NCI-H128 (cell line): Measurements from ENCODE around the gene DNASE2B.

Source experiments
- DNase-seq: peaks from one replicate; lab custom pipeline; 2025; ENCODE audit not compliant: unreplicated experiment; lab: John Stamatoyannopoulos, UW

The DNASE2B gene

DNA sequence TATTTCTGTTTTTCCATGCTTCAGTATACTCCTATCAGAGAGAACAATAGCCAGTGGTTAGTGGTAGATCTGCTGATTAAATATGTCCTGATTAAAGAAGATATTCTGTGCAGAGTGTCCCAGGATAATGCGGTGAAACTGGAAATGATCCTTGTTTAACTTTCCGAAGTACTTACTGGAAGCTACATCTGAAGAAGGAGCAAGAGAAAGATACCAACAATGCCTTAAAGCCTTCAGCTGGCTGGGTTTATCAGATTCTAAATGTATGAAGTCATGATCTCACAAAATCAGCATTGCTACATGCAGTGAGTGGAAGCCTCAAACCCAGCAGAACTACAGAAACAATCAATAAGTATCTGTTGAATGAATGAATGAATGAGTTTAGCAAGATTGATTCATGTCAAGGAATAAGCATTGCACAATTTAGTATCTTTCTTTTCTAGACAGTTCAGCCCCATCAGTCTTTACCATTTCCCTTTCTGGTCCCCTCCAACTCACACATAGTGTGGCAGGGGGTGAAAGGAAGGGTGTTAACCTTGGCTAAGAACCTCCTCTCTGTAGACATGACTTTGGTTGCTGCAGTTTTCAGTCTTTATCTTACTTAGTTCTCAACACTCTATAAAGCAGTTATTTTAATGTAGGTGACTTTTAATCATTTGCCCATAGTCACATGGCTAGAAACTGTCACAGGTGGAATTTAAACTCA is 24.7 kb upstream of the DNASE2B start:
- DNase-seq: no peak

- no peak for DNase-seq
Observed at GRCh38 chr1:84374991-84375696, 23.1 kb upstream of the DNASE2B start.

DNA sequence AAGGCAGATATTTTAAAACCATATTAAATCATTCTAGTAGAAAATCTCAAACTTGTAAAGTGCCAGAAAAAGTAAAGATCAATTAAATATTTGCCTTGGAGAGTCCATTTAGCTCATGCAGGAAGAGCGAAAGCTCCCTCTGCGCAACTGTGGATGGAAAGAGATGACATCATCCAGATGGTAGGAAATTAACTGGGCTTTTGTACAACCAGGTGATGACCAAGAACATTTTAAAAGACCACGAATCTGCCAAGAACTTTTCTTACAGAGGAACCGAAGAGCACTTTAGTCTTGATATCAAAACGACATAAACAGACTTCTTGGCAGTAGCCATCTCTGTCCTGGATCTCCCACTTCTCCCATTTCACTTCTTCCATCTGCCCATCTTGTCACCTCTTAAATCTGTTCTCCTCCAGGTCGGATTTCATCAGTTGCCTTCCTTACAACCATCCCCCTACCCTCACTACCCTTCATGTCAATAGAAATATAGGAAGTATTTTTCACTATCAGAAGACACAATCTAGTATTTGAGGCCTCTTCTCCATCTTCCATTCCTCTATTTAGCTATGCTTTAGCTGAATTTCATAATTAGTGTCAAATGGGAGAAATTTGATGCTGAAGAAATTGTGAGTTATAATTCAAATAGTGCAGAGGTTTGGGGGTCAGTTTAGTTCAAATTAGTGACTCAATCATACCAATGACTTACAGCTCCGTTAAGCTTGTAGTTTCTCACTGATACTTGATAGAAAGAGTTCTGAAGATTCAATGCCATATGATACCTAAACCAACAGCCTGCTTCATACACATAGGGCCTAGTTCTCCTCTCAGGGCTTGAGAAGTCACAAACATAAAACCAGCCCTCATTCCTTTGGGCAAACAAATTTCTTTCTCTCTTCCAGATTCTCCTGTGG is 22.0 kb upstream of the DNASE2B start:
- no peak for DNase-seq

DNA sequence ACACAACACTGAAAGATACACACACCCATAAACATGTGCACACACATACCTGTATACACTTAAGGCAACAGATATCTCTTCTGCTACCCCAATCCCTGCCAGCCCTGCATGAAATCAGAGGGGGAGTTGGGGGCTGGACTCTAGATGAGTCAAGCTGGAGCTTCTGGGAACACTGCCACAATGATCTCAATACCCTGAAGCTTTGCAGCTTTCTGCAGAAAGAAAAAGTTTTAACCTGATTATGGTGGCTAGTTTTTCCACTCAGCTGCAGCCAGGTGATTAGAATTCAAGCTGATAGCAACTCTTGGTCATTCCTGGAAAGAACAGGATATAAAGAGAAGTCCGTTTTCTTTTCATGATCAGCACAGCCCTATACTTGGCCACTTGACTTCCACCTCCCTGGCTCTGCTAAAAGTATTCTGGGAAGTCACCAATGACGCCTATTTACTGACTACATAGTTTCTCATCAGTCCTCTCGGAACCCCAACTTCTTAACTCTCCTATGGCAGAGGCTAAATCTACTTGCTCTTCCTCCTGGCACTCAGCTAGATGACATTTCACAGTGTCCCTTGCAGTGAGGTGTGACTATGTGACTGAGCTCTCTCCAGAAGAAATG is 20.7 kb upstream of the DNASE2B start:
- no peak for DNase-seq

DNA sequence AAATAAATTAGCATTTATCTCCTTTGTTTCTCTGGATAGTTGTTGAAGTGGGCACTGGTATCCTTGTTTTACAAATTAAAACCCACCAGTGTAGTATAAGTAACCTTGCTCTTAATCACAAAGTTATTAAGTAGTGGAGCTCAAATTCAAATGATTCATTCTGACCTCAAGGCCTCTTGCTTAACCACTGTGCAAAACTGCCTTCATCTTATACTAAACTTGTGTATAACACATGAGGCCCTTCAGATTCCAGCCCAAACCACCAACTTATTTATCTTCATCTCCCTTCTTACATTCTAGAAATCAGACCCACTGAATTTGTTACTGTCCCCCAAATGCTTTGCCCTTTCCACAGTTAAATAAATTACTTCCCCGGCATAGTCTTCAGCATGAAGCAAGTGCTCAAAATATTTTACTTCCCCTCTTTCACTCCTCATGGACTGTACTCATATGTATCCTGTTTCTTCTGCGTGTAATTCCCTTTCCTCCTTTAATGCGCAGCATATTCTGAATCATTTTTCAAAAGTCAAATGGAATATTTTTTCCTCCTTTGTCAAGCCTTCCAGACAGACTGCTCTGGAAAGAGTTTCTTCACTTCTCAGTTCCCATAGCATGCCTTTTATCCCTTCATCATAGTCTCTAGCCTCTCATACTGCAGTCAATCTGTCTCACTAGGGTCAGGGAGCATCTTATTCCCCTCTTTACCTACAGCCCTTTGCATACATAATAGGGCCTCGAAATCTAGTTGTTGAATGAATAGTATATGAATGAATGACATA is 19.0 kb upstream of the DNASE2B start:
- DNase-seq: no peak

- DNase-seq: no peak
Observed at GRCh38 chr1:84379917-84380180, 18.4 kb upstream of the DNASE2B start.

GRCh38 chr1:84382127-84382526 is 16.2 kb upstream of the DNASE2B start:
- no peak for DNase-seq

GRCh38 chr1:84385347-84385746 is 12.9 kb upstream of the DNASE2B start:
- DNase-seq: no peak

GRCh38 chr1:84386716-84387479 is 11.4 kb upstream of the DNASE2B start:
- DNase-seq: no peak

GRCh38 chr1:84387480-84388163 is 10.7 kb upstream of the DNASE2B start:
- no peak for DNase-seq

DNA sequence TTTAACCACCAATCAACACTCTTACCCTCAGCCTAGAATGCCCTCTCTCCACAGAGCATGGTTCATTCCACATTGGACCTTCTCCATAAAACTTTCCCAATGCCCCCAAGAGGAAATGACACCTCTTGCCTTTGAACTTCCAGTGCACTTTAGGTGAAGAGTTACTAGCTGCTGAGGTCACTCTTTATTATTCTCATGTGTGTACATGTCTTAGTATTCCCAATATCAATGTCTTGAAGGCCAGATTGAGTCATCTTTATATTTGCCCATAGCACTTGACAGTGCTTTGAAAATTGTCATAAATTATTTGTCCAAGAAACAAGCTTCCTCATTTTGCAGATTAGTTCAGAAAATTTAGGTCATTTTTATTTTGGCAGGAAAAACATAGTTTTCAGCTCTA is 8.1 kb upstream of the DNASE2B start:
- DNase-seq: no peak

GRCh38 chr1:84401156-84401555 is 2.9 kb downstream of the DNASE2B start:
- no peak for DNase-seq

- no peak for DNase-seq
Observed at GRCh38 chr1:84402060-84402459, 3.8 kb downstream of the DNASE2B start.

- DNase-seq: no peak
Observed at GRCh38 chr1:84402501-84402900, 4.2 kb downstream of the DNASE2B start.

DNA sequence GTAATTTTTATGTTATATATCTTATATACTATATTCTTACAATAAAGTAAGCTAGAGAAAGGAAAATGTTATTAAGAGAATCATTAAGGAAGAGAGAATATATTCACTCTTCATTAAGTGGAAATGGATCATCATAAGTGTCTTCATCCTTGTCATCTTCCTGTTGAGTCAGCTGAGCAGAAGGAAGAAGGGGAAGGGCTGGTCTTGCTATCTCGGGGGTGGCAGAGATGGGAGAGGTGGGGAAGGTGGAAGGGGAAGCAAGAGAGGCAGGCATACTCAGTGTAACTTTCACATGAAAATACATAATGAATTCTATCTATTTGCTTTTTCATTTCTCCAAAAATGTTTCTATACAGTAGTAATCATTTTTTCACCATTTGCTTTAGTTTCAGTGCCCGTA is 5.1 kb downstream of the DNASE2B start:
- DNase-seq: no peak

DNA sequence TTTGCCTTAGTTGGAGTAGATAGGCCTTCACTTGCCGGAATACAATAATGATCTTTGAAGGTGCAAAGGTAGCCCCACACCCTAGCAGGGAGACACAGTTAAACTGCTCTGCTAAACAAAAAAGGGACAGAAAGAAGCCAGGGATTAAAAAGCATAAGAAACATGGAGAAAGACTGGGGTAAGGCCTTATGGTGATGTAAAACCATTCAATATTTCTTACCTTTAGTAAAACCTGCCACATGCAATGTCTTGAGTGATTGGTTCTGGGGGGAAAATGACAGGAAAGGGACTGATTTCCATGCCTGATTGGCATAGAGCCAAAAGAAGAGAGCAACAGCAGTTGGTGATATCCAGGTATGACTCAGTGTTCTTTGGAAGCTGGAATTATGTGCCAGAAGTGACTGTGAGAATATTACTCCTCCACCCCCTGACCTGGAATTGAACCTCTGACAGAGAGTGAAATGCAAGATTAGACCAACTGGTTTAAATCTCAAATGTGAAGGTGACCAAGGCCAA is 8.1 kb downstream of the DNASE2B start:
- no peak for DNase-seq

DNA sequence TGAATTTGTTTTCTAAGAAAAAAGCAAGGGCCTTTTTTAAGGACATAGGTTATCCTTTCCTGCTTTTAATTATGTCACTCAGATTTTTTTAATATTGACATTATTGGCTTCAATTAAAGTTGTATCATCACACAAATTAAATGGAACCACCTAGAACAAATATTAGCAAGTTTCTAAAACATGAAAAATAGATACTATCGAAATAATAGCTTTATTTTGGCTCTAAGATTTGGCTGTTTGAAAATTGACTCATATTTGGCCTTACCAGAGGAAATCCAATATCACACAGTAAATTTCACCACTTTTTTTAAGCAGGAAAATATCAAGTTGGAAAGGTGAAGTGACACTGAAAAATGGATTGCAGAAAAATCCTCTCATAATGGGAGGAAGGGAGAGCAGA is 9.2 kb downstream of the DNASE2B start:
- no peak for DNase-seq

- DNase-seq: no peak
Observed at GRCh38 chr1:84407958-84408422, 9.7 kb downstream of the DNASE2B start.

GRCh38 chr1:84409888-84410287 is 11.6 kb downstream of the DNASE2B start:
- DNase-seq: no peak
